HepG2 (cell line): ENCODE measurements around the gene SLC35F1. TPM values are rescaled to one million over a fixed set of nuclear protein-coding genes. Genes with fewer than 3 reads are reported as not detected.

Source experiments
- ATAC-seq: fragments of 200-7000 bp; cut with Tn5 transposase; 3 replicates; pipeline ENCODE4 v1.9.1; 2020; ENCODE audit warnings: mild to moderate bottlenecking, moderate library complexity
- BruUV-seq: library from RNA; stranded (reverse); fragments of 400-500 nt; replicated peaks from 2 replicates; lab custom pipeline; 2021; lab: Mats Ljungman, UMichigan
- CTCF ChIA-PET: fragments of 300-600 bp; formaldehyde crosslinking; extraction: SDS; loops from one replicate; lab custom pipeline; 2021; ENCODE audit warnings: low total read pairs, inconsistent platforms, low intra/inter-chr PET ratio; lab: Yijun Ruan, JAX
- POLR2A ChIA-PET: fragments of 350-600 bp; sonication (Branson Sonifier 250); formaldehyde crosslinking; loops from one replicate; lab custom pipeline; 2020; ENCODE audit warnings: antibody characterized with exemption, inconsistent platforms; lab: Yijun Ruan, JAX
- DNase-seq: peaks from one replicate; pipeline ENCODE4 v3.0.0-alpha.2; 2015; ENCODE audit warnings: low spot score
- FAIRE-seq: peaks from 3 replicates; lab custom pipeline; 2011; peaks lifted over from hg19 to GRCh38; lab: Jason Lieb, UNC
- H2AFZ ChIP-seq: one replicate; pipeline ENCODE4 v1.6.1; 2011; ENCODE audit warnings: low read length, inconsistent platforms
- H3K27ac ChIP-seq: fragments of 300-600 bp; 3 replicates; pipeline ENCODE4 v1.8.0; 2011; ENCODE audit warnings: mixed run types, mild to moderate bottlenecking, mixed read lengths, low read length, inconsistent platforms; ENCODE audit not compliant: insufficient read depth; ENCODE audit errors: extremely low read length
- H3K27me3 ChIP-seq, 2 experiments: fragments of 200-600 bp in 1 of 2; 2 replicates in 1 of 2; 3 replicates in 1 of 2; pipeline versions ENCODE4 v1.6.0 to v1.8.0; 2011; ENCODE audit warnings: low read length in 2 of 2, mild to moderate bottlenecking in 2 of 2, moderate library complexity in 2 of 2, inconsistent platforms in 1 of 2; ENCODE audit not compliant: insufficient read depth in 2 of 2, control insufficient read depth in 1 of 2
- H3K36me3 ChIP-seq, 2 experiments: fragments of 200-600 bp in 1 of 2; replicated peaks in 1 of 2; 2 replicates in 1 of 2; 3 replicates in 1 of 2; pipeline versions ENCODE4 v1.5.1 to v1.8.0; 2011; ENCODE audit warnings: low read length in 2 of 2, inconsistent platforms in 1 of 2; ENCODE audit not compliant: insufficient read depth in 2 of 2, control insufficient read depth in 1 of 2
- H3K4me1 ChIP-seq: 2 replicates; pipeline ENCODE4 v1.5.1; 2012; ENCODE audit warnings: low read length, inconsistent platforms; ENCODE audit not compliant: insufficient read depth
- H3K4me2 ChIP-seq: 2 replicates; pipeline ENCODE4 v1.6.0; 2011; ENCODE audit warnings: low read depth, low read length, inconsistent platforms
- H3K4me3 ChIP-seq, 3 experiments: fragments of 200-600 bp in 1 of 3; sonication (generic), shearing (Covaris generic) in 1 of 3; replicated peaks in 1 of 3; 2 replicates each; pipeline ENCODE4 v1.5.1; 2011 to 2016; ENCODE audit warnings: low read length in 3 of 3, inconsistent platforms in 2 of 3, low read depth in 2 of 3, mild to moderate bottlenecking in 2 of 3, control low read depth in 1 of 3, mixed read lengths in 1 of 3; ENCODE audit not compliant: insufficient read depth in 1 of 3
- H3K79me2 ChIP-seq: one replicate; pipeline ENCODE4 v1.6.1; 2011; ENCODE audit warnings: low read length, inconsistent platforms; ENCODE audit not compliant: insufficient read depth
- H3K9ac ChIP-seq: 2 replicates; pipeline ENCODE4 v1.6.0; 2011; ENCODE audit warnings: mild to moderate bottlenecking, low read depth, low read length, inconsistent platforms; ENCODE audit not compliant: insufficient read depth
- H3K9me3 ChIP-seq: 2 replicates; pipeline ENCODE4 v1.5.1; 2012; ENCODE audit warnings: mild to moderate bottlenecking, low read length
- H4K20me1 ChIP-seq: 2 replicates; pipeline ENCODE4 v1.6.0; 2011; ENCODE audit warnings: inconsistent platforms, mild to moderate bottlenecking, low read length, moderate library complexity; ENCODE audit not compliant: insufficient read depth
- ATF5 ChIP-seq: sonication (generic); formaldehyde crosslinking; IDR thresholded peaks from 2 replicates; pipeline ENCODE4 v1.4.0; 2020; ENCODE audit warnings: mild to moderate bottlenecking, low read depth, missing genetic modification reagents
- EED ChIP-seq: sonication (generic); formaldehyde crosslinking; IDR thresholded peaks from 2 replicates; pipeline ENCODE4 v1.5.0; 2020; ENCODE audit warnings: mild to moderate bottlenecking, missing genetic modification reagents
- FOXJ3 ChIP-seq: sonication (generic); formaldehyde crosslinking; IDR thresholded peaks from 2 replicates; pipeline ENCODE4 v1.4.0; 2020; ENCODE audit warnings: missing genetic modification reagents, mild to moderate bottlenecking, borderline replicate concordance
- HMGA1 ChIP-seq: sonication (generic); formaldehyde crosslinking; conservative IDR thresholded peaks from 2 replicates; pipeline ENCODE4 v1.4.0; 2020; ENCODE audit warnings: missing genetic modification reagents
- MED13 ChIP-seq: sonication (generic); formaldehyde crosslinking; IDR thresholded peaks from 2 replicates; pipeline ENCODE4 v1.5.0; 2020; ENCODE audit warnings: missing genetic modification reagents
- NCOR1 ChIP-seq: fragments of 200-600 bp; sonication (generic); IDR thresholded peaks from 2 replicates; pipeline ENCODE4 v1.7.0; 2017; ENCODE audit warnings: antibody characterized with exemption, low read length, borderline replicate concordance
- POLR2G ChIP-seq: fragments of 200-400 bp; formaldehyde crosslinking; IDR thresholded peaks from 2 replicates; pipeline ENCODE4 v1.6.1; 2018; ENCODE audit warnings: mild to moderate bottlenecking, low read depth, low read length, moderate library complexity
- SP140L ChIP-seq: sonication (generic); formaldehyde crosslinking; IDR thresholded peaks from 2 replicates; pipeline ENCODE4 v1.4.0; 2020; ENCODE audit warnings: missing genetic modification reagents, borderline replicate concordance
- TEF ChIP-seq: sonication (generic); formaldehyde crosslinking; IDR thresholded peaks from 2 replicates; pipeline ENCODE4 v1.5.0; 2020; ENCODE audit warnings: missing genetic modification reagents
- ZNF296 ChIP-seq: sonication (generic); formaldehyde crosslinking; conservative IDR thresholded peaks from 2 replicates; pipeline ENCODE4 v1.5.0; 2020; ENCODE audit warnings: mild to moderate bottlenecking, missing genetic modification reagents
- ZNF446 ChIP-seq: sonication (generic); formaldehyde crosslinking; IDR thresholded peaks from 2 replicates; pipeline ENCODE4 v1.5.0; 2020; ENCODE audit warnings: mild to moderate bottlenecking, missing genetic modification reagents
- ZNF558 ChIP-seq: sonication (generic); formaldehyde crosslinking; IDR thresholded peaks from 2 replicates; pipeline ENCODE4 v1.9.0; 2022; ENCODE audit warnings: mild to moderate bottlenecking, missing genetic modification reagents, borderline replicate concordance
- ZNF609 ChIP-seq: sonication (generic); formaldehyde crosslinking; IDR thresholded peaks from 2 replicates; pipeline ENCODE4 v1.4.0; 2020; ENCODE audit warnings: mild to moderate bottlenecking, missing genetic modification reagents, borderline replicate concordance
- ZNF709 ChIP-seq: sonication (generic); formaldehyde crosslinking; IDR thresholded peaks from 2 replicates; pipeline ENCODE4 v1.5.0; 2020; ENCODE audit warnings: mild to moderate bottlenecking, missing genetic modification reagents
- ZNF773 ChIP-seq: sonication (generic); formaldehyde crosslinking; IDR thresholded peaks from 2 replicates; pipeline ENCODE4 v1.4.0; 2020; ENCODE audit warnings: missing genetic modification reagents, borderline replicate concordance
- ZNF781 ChIP-seq: sonication (generic); formaldehyde crosslinking; IDR thresholded peaks from 2 replicates; pipeline ENCODE4 v1.5.1; 2020; ENCODE audit warnings: borderline replicate concordance, mild to moderate bottlenecking, missing genetic modification reagents; ENCODE audit errors: not compliant biosample characterization
- WGBS: methylation state at CpG from one replicate; pipeline ENCODE4 v1.1.6; 2017; ENCODE audit warnings: low lambda C conversion rate; 5-methylcytosine and 5-hydroxymethylcytosine counted together
- in situ Hi-C: cut with HindIII; loops from 2 replicates; pipeline ENCODE4 v1.10.0; 2017; ENCODE audit warnings: low pct_unique_long_range_greater_than_20kb; ENCODE audit not compliant: extremely low pct_ligation_motif_present
- intact Hi-C: fragments of 100-400 bp; cut with micrococcal nuclease; formaldehyde crosslinking; loops from one replicate; pipeline ENCODE4 v1.10.0; 2022; ENCODE audit not compliant: unreplicated experiment
- polyA plus RNA-seq, 8 experiments: library from polyadenylated mRNA; depleted of rRNA in 3 of 8; stranded (reverse) in 7 of 8; unstranded in 1 of 8; fragments of >200 nt; fragmentation: Illumina TruSeq in 4 of 8; extraction: Trizol in 4 of 8; gene quantifications; 2 replicates each; pipeline versions ENCODE4 v1.2.1 to v1.2.3, GENCODE V29; 2011 to 2016; ENCODE audit warnings: low read depth in 4 of 8, missing spikeins in 1 of 8, mixed read lengths in 1 of 8; ENCODE audit not compliant: insufficient read depth in 1 of 8
- total RNA-seq, 5 experiments: library from RNA; depleted of rRNA; stranded (reverse); fragments of >200 nt; fragmentation: Illumina TruSeq; extraction: Trizol; gene quantifications; 2 replicates each; pipeline ENCODE4 v1.2.3, GENCODE V29; 2016; ENCODE audit warnings: low read depth in 1 of 5

Gene SLC35F1
- total and polyA plus RNA-seq, 2 of the 13 experiments (the other 11 are each of a cell fraction or from before 2014, with no cell fraction given) = 0.01 TPM; not detected in 1

GRCh38 chr6:117927866-117928265 is 20.8 kb downstream of the SLC35F1 start:
- Histone ChIP-seq H3K36me3 (no peaks in the 10 kb centered on the region), H3K4me3 (no peak overlapping the region), H3K27me3 (no peaks in the 10 kb centered on the region), H3K9ac (no peak overlapping the region), H3K4me2 (no peak overlapping the region), H3K4me1 (no peaks in the 10 kb centered on the region), H3K79me2 (no peaks in the 10 kb centered on the region), H4K20me1 (no peaks in the 10 kb centered on the region), H2AFZ (no peak overlapping the region), H3K27ac (no peak overlapping the region), H3K9me3 (peaks cover 10% of the 10 kb centered on the region; the same call in 1 of the 2 replicates)
- no peak for TF ChIP-seq SP140L (CRISPR knock-in tag)
- TF ChIP-seq ZNF296 (CRISPR knock-in tag) = no peak
- TF ChIP-seq POLR2G = no peak
- TF ChIP-seq ZNF558 (CRISPR knock-in tag) = no peak
- no peak for TF ChIP-seq ZNF781 (CRISPR knock-in tag)
- no peak for TF ChIP-seq EED
- no peak for TF ChIP-seq NCOR1
- no peak for TF ChIP-seq FOXJ3 (CRISPR knock-in tag)
- TF ChIP-seq ATF5 = no peak
- TF ChIP-seq HMGA1 = no peak
- no peak for TF ChIP-seq ZNF773 (CRISPR knock-in tag)
- TF ChIP-seq ZNF446 = no peak
- no peak for TF ChIP-seq MED13
- TF ChIP-seq ZNF709 (CRISPR knock-in tag) = no peak
- no peak for TF ChIP-seq TEF (CRISPR knock-in tag)
- TF ChIP-seq ZNF609 = no peak
- CTCF ChIA-PET = no interaction called here
- no TSS peak for BruUV-seq
- WGBS = 3% methylated on average over 3 of the region's 3 CpGs
- in situ Hi-C loops = no loop called here
- FAIRE-seq = no peak
- no peak for ATAC-seq
- DNase-seq = no peak
- POLR2A ChIA-PET = no interaction called here
- intact Hi-C loops = no loop called here
